NAMALWA (cell line): Measurements from ENCODE around the gene A2ML1.
"Not testable (repeated sequence)": the region's sequence is repeated elsewhere in the genome, so short reads cannot be mapped to it uniquely, and the experiment has no call there.

Experiments
- DNase-seq: peaks from one replicate; pipeline ENCODE4 v3.0.0-alpha.2; 2015; ENCODE audit warnings: low spot score

A2ML1 gene

DNA sequence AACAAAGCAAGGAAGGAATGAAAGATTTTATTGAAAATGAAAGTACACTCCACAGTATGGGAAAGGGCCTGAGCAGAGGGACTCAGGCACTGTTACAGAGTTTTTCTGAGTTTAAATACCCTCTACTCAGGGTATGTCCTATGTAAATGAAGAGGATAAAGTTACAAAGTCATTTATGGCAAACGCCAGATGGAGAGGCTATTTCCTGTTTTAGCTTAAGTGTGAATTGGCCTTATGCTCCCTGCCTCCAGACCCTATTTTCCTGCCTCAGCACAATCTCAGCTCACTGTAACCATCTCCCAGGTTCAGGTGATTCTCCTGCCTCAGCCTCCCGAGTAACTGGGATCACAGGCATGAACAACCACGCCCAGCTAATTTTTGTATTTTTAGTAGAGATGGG is 85.1 kb downstream of the A2ML1 start:
- DNase-seq = no peak

GRCh38 chr12:8909752-8910151 is 87.3 kb downstream of the A2ML1 start:
- no peak for DNase-seq

DNA sequence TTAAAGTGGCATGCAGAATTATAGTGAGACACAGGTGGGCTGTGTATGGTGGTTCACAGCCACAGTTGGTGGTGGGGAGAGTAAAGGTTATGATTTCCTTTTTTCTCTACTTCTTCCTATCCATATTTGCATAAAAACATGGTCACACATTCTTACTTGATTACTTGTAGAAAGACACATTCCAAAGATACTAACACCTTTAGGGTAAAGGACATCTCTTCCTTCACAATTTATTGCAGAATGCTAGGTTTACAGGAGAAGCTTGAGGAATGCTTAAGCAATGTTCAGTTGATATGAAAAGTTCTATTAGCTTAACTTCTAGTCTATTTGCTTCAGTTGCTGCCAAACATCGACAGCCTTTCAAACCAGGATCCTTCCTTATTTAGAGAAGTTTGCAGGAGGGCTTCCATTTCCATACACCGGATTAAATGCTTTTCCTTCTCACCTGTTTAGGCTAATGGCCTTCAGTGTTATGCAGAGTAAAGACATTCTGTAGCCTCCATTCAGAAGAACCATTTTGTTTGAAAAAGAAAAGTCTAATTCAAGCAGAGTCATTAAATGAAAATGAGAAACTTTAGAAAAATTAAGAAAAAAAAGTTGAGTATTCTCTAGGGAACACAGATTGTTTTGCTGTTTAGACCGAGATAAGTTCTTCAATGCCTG is 89.3 kb downstream of the A2ML1 start:
- peak; percentile 29 for DNase-seq

GRCh38 chr12:8912914-8913313 is 90.5 kb downstream of the A2ML1 start:
- peak; percentile 72 for DNase-seq

DNA sequence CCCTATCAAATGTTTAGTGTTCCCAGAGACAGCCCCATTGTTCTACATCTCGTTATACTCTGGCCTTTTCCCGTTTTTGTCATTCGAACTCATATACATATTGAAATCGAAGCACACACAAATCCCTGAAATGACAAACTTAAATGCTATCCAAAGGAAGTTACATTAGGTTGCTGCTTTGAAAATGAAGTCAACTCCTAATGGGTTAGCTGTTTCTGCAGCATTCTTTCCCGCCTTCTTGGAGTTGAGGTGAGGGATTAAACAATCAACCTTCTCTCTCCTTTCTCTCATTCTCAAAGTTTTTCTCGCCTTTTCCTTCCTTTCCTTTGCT is 91.2 kb downstream of the A2ML1 start:
- DNase-seq = peak; percentile 31

DNA sequence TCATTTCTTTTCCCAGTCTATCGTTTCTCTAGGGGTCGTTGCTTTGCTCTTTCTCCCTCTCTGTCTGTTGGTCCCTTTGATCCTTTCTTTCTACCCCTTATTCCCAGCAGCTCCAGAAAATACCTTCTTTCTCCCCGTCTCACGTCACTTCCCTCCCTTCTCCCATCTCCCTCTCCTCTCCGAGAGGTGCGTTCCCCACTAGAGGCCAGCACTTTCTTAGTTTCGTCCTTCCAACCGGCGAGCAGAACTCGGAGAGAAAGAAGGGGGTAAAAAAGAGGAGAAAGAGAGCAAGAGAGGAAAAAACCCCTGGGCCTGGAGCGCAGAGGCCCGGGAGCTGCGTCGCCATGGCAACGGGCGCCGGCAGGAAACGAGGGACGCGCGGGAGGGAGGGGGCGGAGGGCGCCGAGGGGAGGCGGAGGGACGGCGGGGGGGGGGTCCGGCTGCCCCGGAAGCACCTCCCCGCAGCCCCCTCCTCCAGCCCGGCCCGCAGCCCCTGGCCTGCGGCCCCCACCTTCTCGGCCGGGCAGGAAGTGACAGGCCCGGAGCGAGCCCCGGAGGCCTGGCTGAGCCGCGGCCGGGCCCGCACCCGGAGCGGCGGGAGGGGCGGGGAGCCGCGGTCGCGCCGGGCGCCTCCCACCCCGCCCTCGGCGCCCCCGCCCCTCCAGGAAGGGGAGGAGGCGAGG is 91.8 kb downstream of the A2ML1 start, which contains the start of gene PHC1:
TSS of gene PHC1 (plus strand) at position 477 of the 683 bp plus-strand sequence. CDS start 3,169 bp downstream, outside the sequence.
- DNase-seq = peak; percentile 82

GRCh38 chr12:8914716-8915526 is 92.5 kb downstream of the A2ML1 start:
- DNase-seq = peak; percentile 72

DNA sequence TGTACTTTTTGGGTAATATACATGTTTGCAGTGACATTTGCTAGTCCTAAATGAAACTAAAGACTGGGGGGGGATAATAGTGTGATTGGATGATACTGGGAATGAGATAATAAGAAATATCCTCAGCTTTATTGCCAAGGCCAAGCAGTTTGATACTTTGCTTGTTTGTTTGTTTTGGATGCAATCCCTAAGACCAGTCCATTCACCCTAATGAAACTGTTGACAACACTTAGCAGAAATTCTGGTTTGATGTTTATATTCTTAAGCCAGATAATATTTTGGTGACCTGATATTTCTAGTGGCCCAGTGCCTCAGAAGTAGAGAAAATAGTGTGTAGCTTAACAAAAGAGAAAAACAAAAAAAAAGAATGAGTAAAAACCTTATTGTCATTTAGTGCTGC is 93.7 kb downstream of the A2ML1 start:
- no peak for DNase-seq

GRCh38 chr12:8917031-8917430 is 94.6 kb downstream of the A2ML1 start:
- no peak for DNase-seq

GRCh38 chr12:8917751-8918150 is 95.3 kb downstream of the A2ML1 start:
- no peak for DNase-seq

- not testable (repeated sequence) for DNase-seq
Measured at GRCh38 chr12:8919643-8920042, 97.2 kb downstream of the A2ML1 start.

DNA sequence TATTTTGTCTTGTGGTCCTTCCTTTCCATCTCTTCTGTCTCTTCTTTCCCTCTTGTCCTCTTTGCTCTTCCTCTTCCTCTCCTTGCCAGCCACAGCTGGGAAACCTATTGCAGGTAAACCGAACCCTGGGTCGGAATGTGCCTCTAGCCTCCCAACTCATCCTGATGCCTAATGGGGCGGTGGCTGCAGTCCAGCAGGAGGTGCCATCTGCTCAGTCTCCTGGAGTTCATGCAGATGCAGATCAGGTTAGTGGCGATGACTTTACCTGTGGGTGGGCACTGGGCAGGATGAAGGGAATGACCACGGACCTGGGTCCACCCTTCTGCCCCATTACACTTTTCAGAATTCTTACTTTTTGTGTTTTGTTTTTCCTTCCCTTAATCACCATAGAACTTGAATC is 100.1 kb downstream of the A2ML1 start:
- DNase-seq = no peak
